B cell (primary cell): Measurements from ENCODE around the gene ABHD12B. TPM values are rescaled to one million over a fixed set of nuclear protein-coding genes. Genes with fewer than 3 reads are reported as not detected.

Source experiments
- ATAC-seq: fragments of 200-7000 bp; cut with Tn5 transposase; one replicate; pipeline ENCODE4 v1.10.0; 2021; ENCODE audit warnings: low read depth, mild to moderate bottlenecking, moderate number of reproducible peaks, moderate library complexity
- CTCF ChIA-PET: fragments of 350-600 bp; sonication (Branson Sonifier 250); formaldehyde crosslinking; loops from one replicate; lab custom pipeline; 2021; ENCODE audit warnings: antibody characterized with exemption, inconsistent platforms; lab: Charles Lee
- POLR2A ChIA-PET: fragments of 350-600 bp; sonication (Branson Sonifier 250); formaldehyde crosslinking; loops from one replicate; lab custom pipeline; 2021; ENCODE audit warnings: antibody characterized with exemption; lab: Charles Lee
- DNase-seq: peaks from one replicate; pipeline ENCODE4 v3.0.0; 2013
- H2AFZ ChIP-seq: 2 replicates; pipeline ENCODE4 v1.6.1; 2012; ENCODE audit warnings: mild to moderate bottlenecking, low read depth, low read length; ENCODE audit not compliant: insufficient read depth, poor library complexity, severe bottlenecking
- H3K27ac ChIP-seq, 2 donors: 1 replicate in 1 of 2; 2 replicates in 1 of 2; pipeline ENCODE4 v1.5.1; 2012 to 2013; ENCODE audit warnings: low read length in 2 of 2, mild to moderate bottlenecking in 2 of 2, moderate library complexity in 1 of 2
- H3K27me3 ChIP-seq, 4 experiments: fragments of 200-600 bp in 1 of 4; sonication (generic) in 1 of 4; replicated peaks in 1 of 4; 1 replicate in 2 of 4; 2 replicates in 2 of 4; pipeline versions ENCODE4 v1.6.1 to v1.7.0; 2013 to 2016; ENCODE audit warnings: low read length in 3 of 4, mild to moderate bottlenecking in 2 of 4, mixed read lengths in 1 of 4, moderate library complexity in 1 of 4; ENCODE audit not compliant: insufficient read depth in 4 of 4, control insufficient read depth in 3 of 4; ENCODE audit errors: control extremely low read depth in 1 of 4
- H3K36me3 ChIP-seq, 2 experiments: replicated peaks in 1 of 2; 1 replicate in 1 of 2; 2 replicates in 1 of 2; pipeline versions ENCODE4 v1.6.1 to v1.7.1; 2013; ENCODE audit warnings: low read length in 1 of 2; ENCODE audit not compliant: insufficient read depth in 2 of 2, control insufficient read depth in 1 of 2; ENCODE audit errors: control extremely low read depth in 1 of 2, extremely low read depth in 1 of 2
- H3K4me1 ChIP-seq, 2 donors: fragments of 200-600 bp in 1 of 2; sonication (generic) in 1 of 2; 1 replicate in 1 of 2; 2 replicates in 1 of 2; pipeline versions ENCODE4 v1.5.1 to v1.6.1; 2013 to 2017; ENCODE audit warnings: low read length in 2 of 2; ENCODE audit not compliant: control insufficient read depth in 2 of 2, insufficient read depth in 2 of 2
- H3K4me2 ChIP-seq: replicated peaks from 2 replicates; pipeline ENCODE3; 2012; ENCODE audit warnings: mild to moderate bottlenecking, low read depth, low read length; ENCODE audit not compliant: poor library complexity, severe bottlenecking
- H3K4me3 ChIP-seq, 5 experiments: fragments of 200-600 bp in 1 of 5; sonication (generic) in 1 of 5; 1 replicate in 3 of 5; 2 replicates in 2 of 5; pipeline versions ENCODE4 v1.5.1 to v1.7.0; 2011 to 2016; ENCODE audit warnings: low read length in 4 of 5, mild to moderate bottlenecking in 4 of 5, low read depth in 2 of 5, control low read depth in 1 of 5, moderate library complexity in 1 of 5; ENCODE audit not compliant: insufficient read depth in 1 of 5; ENCODE audit errors: control extremely low read depth in 1 of 5, extremely low read depth in 1 of 5
- H3K79me2 ChIP-seq: fragments of 200-600 bp; sonication (generic); one replicate; pipeline ENCODE4 v1.6.0; 2016; ENCODE audit warnings: low read length; ENCODE audit not compliant: control insufficient read depth, insufficient read depth
- H3K9ac ChIP-seq: fragments of 200-600 bp; sonication (generic); 2 replicates; pipeline ENCODE4 v1.6.1; 2017; ENCODE audit warnings: mild to moderate bottlenecking, low read length, moderate library complexity
- H3K9me3 ChIP-seq, 3 donors: one replicate each; pipeline versions ENCODE4 v1.6.1 to v1.7.1; 2013; ENCODE audit warnings: low read length in 2 of 3; ENCODE audit not compliant: control insufficient read depth in 2 of 3, insufficient read depth in 1 of 3; ENCODE audit errors: control extremely low read depth in 1 of 3
- H4K20me1 ChIP-seq: 2 replicates; pipeline ENCODE4 v1.6.0; 2012; ENCODE audit warnings: mild to moderate bottlenecking, low read length; ENCODE audit not compliant: insufficient read depth, control insufficient read depth, poor library complexity, severe bottlenecking
- H3K27ac Mint-ChIP-seq: one replicate; pipeline ENCODE4 v1.8.0; 2021; ENCODE audit warnings: mixed read lengths
- H3K27me3 Mint-ChIP-seq: one replicate; pipeline ENCODE4 v1.8.0; 2021; ENCODE audit warnings: mixed read lengths
- H3K4me1 Mint-ChIP-seq: one replicate; pipeline ENCODE4 v1.8.0; 2021; ENCODE audit warnings: mixed read lengths
- H3K4me3 Mint-ChIP-seq: one replicate; pipeline ENCODE4 v1.8.0; 2021; ENCODE audit warnings: mixed read lengths
- H3K9me3 Mint-ChIP-seq: one replicate; pipeline ENCODE4 v1.8.0; 2022; ENCODE audit warnings: mixed read lengths; ENCODE audit not compliant: insufficient read depth
- CTCF ChIP-seq: fragments of 200-600 bp; IDR thresholded peaks from one replicate; pipeline ENCODE4 v1.8.0; 2022; ENCODE audit warnings: antibody characterized with exemption, mild to moderate bottlenecking
- EZH2 ChIP-seq: IDR thresholded peaks from 2 replicates; pipeline ENCODE4 v1.6.1; 2012; ENCODE audit warnings: borderline replicate concordance, low read depth, mild to moderate bottlenecking, moderate library complexity, low read length; ENCODE audit not compliant: insufficient read depth, poor library complexity, severe bottlenecking
- WGBS: methylation state at CpG from one replicate; pipeline ENCODE4 v1.1.5; 2013; ENCODE audit warnings: missing lambda C conversion rate; ENCODE audit not compliant: insufficient coverage; 5-methylcytosine and 5-hydroxymethylcytosine counted together
- intact Hi-C: fragments of 100-400 bp; cut with micrococcal nuclease; formaldehyde crosslinking; loops from one replicate; pipeline ENCODE4 v1.10.0; 2022
- polyA plus RNA-seq: library from polyadenylated mRNA; depleted of rRNA; stranded (reverse); fragments of >200 nt; gene quantifications from 2 replicates; pipeline ENCODE4 v1.2.3, GENCODE V29; 2012
- total RNA-seq, 2 donors: library from RNA; stranded (reverse); fragments of 120-200 nt in 1 of 2; gene quantifications; 1 replicate in 1 of 2; 2 replicates in 1 of 2; pipeline versions ENCODE4 v1.2.3 to v1.2.4, GENCODE V29; 2013 to 2022

The ABHD12B gene
- total and polyA plus RNA-seq, 2 donors (not counting 1 experiment from before 2014, with no cell fraction given), result not detected

GRCh38 chr14:50837850-50838470 is 33.9 kb upstream of the ABHD12B start:
- no peak overlapping the region for H3K4me3 Mint-ChIP-seq
- peaks cover 28 to 30% of the 10 kb centered on the region in 2 donors for H3K4me1 ChIP-seq
- no peaks in the 10 kb centered on the region for H3K36me3 ChIP-seq
- H3K9me3 Mint-ChIP-seq, result no peaks in the 10 kb centered on the region
- no peak overlapping the region for H3K9ac ChIP-seq
- H3K27ac Mint-ChIP-seq, result no peak overlapping the region
- H3K79me2 ChIP-seq, result peaks cover 7% of the 10 kb centered on the region
- ATAC-seq (no peak), DNase-seq (no peak)
- H3K9me3 ChIP-seq, result no peaks in the 10 kb centered on the region
- ChIA-PET CTCF (interaction anchor here (0.8 to 3.2 kb wide), 4 partner anchors 8 to 60 kb away, joined by 3 to 20 read pairs (median 8); no protein-coding TSS in a partner anchor), POLR2A (no interaction called here)
- no peak overlapping the region for H2AFZ ChIP-seq
- H3K4me1 Mint-ChIP-seq, result peaks cover 38% of the 10 kb centered on the region
- intact Hi-C loops, result no loop called here
- H3K4me2 ChIP-seq, result no peak overlapping the region
- no peaks in the 10 kb centered on the region for H3K27me3 ChIP-seq
- H3K27ac ChIP-seq, result no peak overlapping the region
- H3K4me3 ChIP-seq, result no peak overlapping the region
- H4K20me1 ChIP-seq, result no peaks in the 10 kb centered on the region
- H3K27me3 Mint-ChIP-seq, result no peaks in the 10 kb centered on the region
- TF ChIP-seq CTCF (no peak), EZH2 (no peak)
- 80% methylated on average over 1 of the region's 2 CpGs for WGBS

GRCh38 chr14:50839048-50839447 is 32.8 kb upstream of the ABHD12B start:
- no peaks in the 10 kb centered on the region for H3K36me3 ChIP-seq
- Mint-ChIP-seq H3K4me3 (no peak overlapping the region), H3K9me3 (no peaks in the 10 kb centered on the region), H3K27me3 (no peaks in the 10 kb centered on the region), H3K27ac (no peak overlapping the region), H3K4me1 (peaks cover 40% of the 10 kb centered on the region)
- H3K9me3 ChIP-seq, result no peaks in the 10 kb centered on the region
- H3K4me3 ChIP-seq, result no peak overlapping the region
- TF ChIP-seq CTCF (no peak), EZH2 (no peak)
- H3K27ac ChIP-seq, result no peak overlapping the region
- no peaks in the 10 kb centered on the region for H4K20me1 ChIP-seq
- no peak overlapping the region for H3K4me2 ChIP-seq
- ATAC-seq (no peak), DNase-seq (no peak)
- H3K27me3 ChIP-seq, result no peaks in the 10 kb centered on the region
- H3K79me2 ChIP-seq, result peaks cover 7% of the 10 kb centered on the region
- H3K9ac ChIP-seq, result no peak overlapping the region
- no peak overlapping the region for H2AFZ ChIP-seq
- POLR2A ChIA-PET, result interaction anchor here (0.7 kb wide), 1 partner anchor 21 kb away, joined by 4 read pairs; no protein-coding TSS in a partner anchor
- CTCF ChIA-PET, result interaction anchor here (0.9 to 3.2 kb wide), 5 partner anchors 8 to 61 kb away, joined by 3 to 20 read pairs (median 5); partner anchors contain the start of gene NIN
- intact Hi-C loops, result no loop called here
- WGBS, result no CpG with 5 or more reads among the region's 1 CpG
- H3K4me1 ChIP-seq, result peaks cover 27 to 28% of the 10 kb centered on the region in 2 donors
